K562 (cell line): ENCODE results near the gene AHCY. TPM values are rescaled to one million over a fixed set of nuclear protein-coding genes. Genes with fewer than 3 reads are reported as not detected.

ENCODE experiments used
- EWSR1 ChIP-seq: fragments of 450-650 bp; IDR thresholded peaks from 2 replicates; pipeline ENCODE4 v1.6.1; 2018; ENCODE audit warnings: borderline replicate concordance, mild to moderate bottlenecking, low read depth, moderate library complexity; ENCODE audit not compliant: partially characterized antibody
- FOS ChIP-seq: IDR thresholded peaks from 3 replicates; pipeline ENCODE4 v1.6.1; 2011; ENCODE audit not compliant: insufficient read length; ENCODE audit errors: extremely low read depth
- FOXP1 ChIP-seq: sonication (generic); formaldehyde crosslinking; IDR thresholded peaks from 2 replicates; pipeline ENCODE4 v1.8.0; 2022; ENCODE audit warnings: mild to moderate bottlenecking, missing genetic modification reagents
- HMG20B ChIP-seq: fragments of 250-450 bp; sonication (Bioruptor Pico); IDR thresholded peaks from 2 replicates; pipeline ENCODE4 v1.5.0; 2021; ENCODE audit warnings: mild to moderate bottlenecking
- JUND ChIP-seq, 2 experiments: IDR thresholded peaks; 2 replicates in 1 of 2; 3 replicates in 1 of 2; pipeline ENCODE4 v1.6.1; 2011; ENCODE audit warnings: borderline replicate concordance in 2 of 2, low read depth in 2 of 2, low read length in 2 of 2, improper control_type of control experiment in 1 of 2, missing biosample characterization in 1 of 2, missing genetic modification characterization in 1 of 2, missing genetic modification reagents in 1 of 2
- KLF13 ChIP-seq: fragments of 450-650 bp; IDR thresholded peaks from 2 replicates; pipeline ENCODE4 v1.6.1; 2016; ENCODE audit warnings: missing genetic modification characterization, low read depth, mild to moderate bottlenecking, missing compliant biosample characterization, moderate library complexity, borderline replicate concordance
- KLF16 ChIP-seq: IDR thresholded peaks from 2 replicates; pipeline ENCODE4 v1.6.1; 2016; ENCODE audit warnings: antibody characterized with exemption
- MTA1 ChIP-seq: fragments of 450-650 bp; IDR thresholded peaks from 2 replicates; pipeline ENCODE4 v1.6.1; 2017; ENCODE audit warnings: borderline replicate concordance
- NR4A1 ChIP-seq, 2 experiments: fragments of 250-450 bp in 1 of 2; fragments of 450-650 bp in 1 of 2; sonication (Bioruptor Pico) in 1 of 2; IDR thresholded peaks; 2 replicates each; pipeline versions ENCODE4 v1.4.0 to v1.6.1; 2016 to 2020; ENCODE audit warnings: mild to moderate bottlenecking in 2 of 2, missing compliant biosample characterization in 1 of 2, missing genetic modification characterization in 1 of 2, moderate library complexity in 1 of 2
- PRDM10 ChIP-seq: fragments of 450-650 bp; IDR thresholded peaks from 2 replicates; pipeline ENCODE4 v1.6.1; 2018; ENCODE audit not compliant: partially characterized antibody
- SAP30 ChIP-seq: fragments of 200-600 bp; sonication (generic); IDR thresholded peaks from 2 replicates; pipeline ENCODE4 v1.6.1; 2012; ENCODE audit warnings: borderline replicate concordance, low read depth, mild to moderate bottlenecking, moderate library complexity, low read length, control low read depth, inconsistent platforms; ENCODE audit not compliant: insufficient read depth, poor library complexity, severe bottlenecking
- SMAD3 ChIP-seq: fragments of 450-650 bp; formaldehyde crosslinking; conservative IDR thresholded peaks from 2 replicates; pipeline ENCODE4 v1.4.0; 2020; ENCODE audit warnings: mild to moderate bottlenecking
- SMARCC2 ChIP-seq: fragments of 450-650 bp; IDR thresholded peaks from 2 replicates; pipeline ENCODE4 v1.6.1; 2017; ENCODE audit warnings: antibody characterized with exemption, moderate library complexity, mild to moderate bottlenecking, low read depth
- SNIP1 ChIP-seq: fragments of 450-650 bp; IDR thresholded peaks from 2 replicates; pipeline ENCODE4 v1.7.1; 2017; ENCODE audit warnings: low read depth, mild to moderate bottlenecking
- ZBTB5 ChIP-seq: fragments of 450-650 bp; IDR thresholded peaks from 2 replicates; pipeline ENCODE4 v1.6.1; 2017; ENCODE audit warnings: antibody characterized with exemption
- ZBTB9 ChIP-seq: fragments of 450-650 bp; formaldehyde crosslinking; IDR thresholded peaks from 2 replicates; pipeline ENCODE4 v1.4.0; 2020; ENCODE audit warnings: mild to moderate bottlenecking, moderate library complexity
- ZNF282 ChIP-seq: sonication (generic); formaldehyde crosslinking; IDR thresholded peaks from 2 replicates; pipeline ENCODE4 v1.8.1; 2023; ENCODE audit warnings: missing genetic modification reagents
- polyA plus RNA-seq, 8 experiments: library from polyadenylated mRNA; depleted of rRNA in 4 of 8; stranded (reverse) in 5 of 8; unstranded in 3 of 8; fragments of >200 nt; fragmentation: Nextera tagmentation in 2 of 8; fragmentation: Illumina TruSeq in 1 of 8; extraction: Ambion mirVana in 2 of 8; extraction: Trizol in 1 of 8; gene quantifications; 2 replicates each; pipeline versions ENCODE4 v1.2.1 to v1.2.3, GENCODE V29; 2011 to 2014; ENCODE audit warnings: inconsistent platforms in 1 of 8, missing spikeins in 1 of 8
- total RNA-seq, 7 experiments: library from RNA; depleted of rRNA in 6 of 7; stranded (reverse); fragments of >200 nt in 6 of 7; fragmentation: Illumina TruSeq in 2 of 7; extraction: Trizol in 2 of 7; gene quantifications; 2 replicates each; pipeline versions ENCODE4 v1.2.1 to v1.2.3, GENCODE V29; 2011 to 2021; ENCODE audit warnings: low replicate concordance in 1 of 7

Gene AHCY
- total and polyA plus RNA-seq, 9 of the 15 experiments (the other 6 are each of a cell fraction or from before 2014, with no cell fraction given) = 82.5 to 269 (median 190) TPM

- TF ChIP-seq KLF13 (tag) (no peak), ZNF282 (CRISPR knock-in tag) (no peak), EWSR1 (no peak), ZBTB9 (CRISPR knock-in tag) (0 out of 2 replicates have a peak, but pooled peaks have one; percentile 71), FOS (no peak), SNIP1 (no peak), HMG20B (CRISPR knock-in tag) (no peak), MTA1 (no peak), NR4A1 (CRISPR knock-in tag; IDR thresholded peaks at IDR 0.05) (0 out of 2 replicates have a peak, but pooled peaks have one; percentile 21), NR4A1 (tag; IDR thresholded peaks at IDR 0.05) (no peak), JUND (IDR thresholded peaks at IDR 0.05; ENCODE audit: borderline replicate concordance, low read depth, low read length) (peak; percentile 63), JUND (tag; IDR thresholded peaks at IDR 0.05; ENCODE audit: borderline replicate concordance, low read depth, low read length) (no peak; the same call in 2 of the 3 replicates), SMARCC2 (no peak), PRDM10 (no peak), ZBTB5 (no peak), KLF16 (peak; percentile 72; the same call in 1 of the 2 replicates), SAP30 (no peak), SMAD3 (CRISPR knock-in tag) (no peak), FOXP1 (CRISPR knock-in tag) (no peak)
These were observed 9.5 kb upstream of the AHCY start (continued) for GRCh38 chr20:34312544-34313217.
